ENCODE measurements around the gene WNK1. TPM values are rescaled to one million over a fixed set of nuclear protein-coding genes. Genes with fewer than 3 reads are reported as not detected.
A peak's percentile ranks its signal among the peaks of the same experiment; 100 is the strongest.

Gene WNK1
- polyA plus RNA-seq, 2 of the 4 experiments (the other 2 are of a cell fraction), result 88.4 to 98.0 TPM

- TF ChIP-seq FOSL2 (IDR thresholded peaks at IDR 0.05) (no peak), FOSL2 (CRISPR knock-in tag; IDR thresholded peaks at IDR 0.05) (no peak), ZSCAN20 (CRISPR knock-in tag; IDR thresholded peaks at IDR 0.05) (no peak), EP300 (IDR thresholded peaks at IDR 0.05) (no peak), BCL3 (IDR thresholded peaks at IDR 0.05) (no peak)
- TF ChIP-seq, protein P1, sequence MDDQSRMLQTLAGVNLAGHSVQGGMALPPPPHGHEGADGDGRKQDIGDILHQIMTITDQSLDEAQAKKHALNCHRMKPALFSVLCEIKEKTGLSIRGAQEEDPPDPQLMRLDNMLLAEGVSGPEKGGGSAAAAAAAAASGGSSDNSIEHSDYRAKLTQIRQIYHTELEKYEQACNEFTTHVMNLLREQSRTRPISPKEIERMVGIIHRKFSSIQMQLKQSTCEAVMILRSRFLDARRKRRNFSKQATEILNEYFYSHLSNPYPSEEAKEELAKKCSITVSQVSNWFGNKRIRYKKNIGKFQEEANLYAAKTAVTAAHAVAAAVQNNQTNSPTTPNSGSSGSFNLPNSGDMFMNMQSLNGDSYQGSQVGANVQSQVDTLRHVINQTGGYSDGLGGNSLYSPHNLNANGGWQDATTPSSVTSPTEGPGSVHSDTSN (IDR thresholded peaks at IDR 0.05), result no peak
Measured at GRCh38 chr12:768434-768833, 16.1 kb downstream of the WNK1 start (continued).

DNA sequence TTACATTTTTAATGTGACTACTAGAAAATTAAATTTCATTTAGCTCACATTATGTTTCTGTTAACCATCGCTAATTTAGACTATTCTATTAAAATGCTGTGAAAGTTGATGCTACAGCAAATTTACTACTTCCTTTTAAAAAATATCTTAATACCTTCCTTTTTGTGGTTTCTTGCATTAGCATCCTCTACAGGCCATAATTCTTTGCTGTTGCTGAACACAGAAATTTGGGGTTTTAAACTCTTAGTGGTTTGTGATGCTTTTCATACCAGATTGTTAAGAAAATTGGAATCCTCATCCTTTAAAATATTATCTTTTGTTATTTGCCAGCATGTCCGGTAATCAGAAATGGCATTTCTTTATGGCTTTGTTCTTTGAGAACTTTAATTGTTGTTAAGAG is 18.1 kb downstream of the WNK1 start:
- ATAC-seq (no peak), FAIRE-seq (no peak), DNase-seq (ENCODE audit: low read depth in 1 of 2, low spot score in 1 of 2) (no peak)
- H3K4me2 ChIP-seq, result no peak overlapping the region
- no peaks in the 10 kb centered on the region for H3K9me3 ChIP-seq
- WGBS (ENCODE audit: missing lambda C conversion rate), result 85% methylated on average over 2 of the region's 2 CpGs
- ChIA-PET CTCF (interaction anchor here (1.5 kb wide), 1 partner anchor 20 kb away, joined by 5 read pairs; no protein-coding TSS in a partner anchor), POLR2A (no interaction called here)
- H3K4me1 ChIP-seq, result peaks cover 30% of the 10 kb centered on the region
- H3K27ac ChIP-seq, result no peak overlapping the region
- no peak overlapping the region for H3K4me3 ChIP-seq
- TF ChIP-seq CBX2 (IDR thresholded peaks at IDR 0.05; ENCODE audit: borderline replicate concordance, low read depth) (no peak), HOXB5 (CRISPR knock-in tag; IDR thresholded peaks at IDR 0.05) (no peak), EP300 (IDR thresholded peaks at IDR 0.05) (no peak), HOXA7 (CRISPR knock-in tag; IDR thresholded peaks at IDR 0.05) (no peak), FOXS1 (CRISPR knock-in tag; IDR thresholded peaks at IDR 0.05) (no peak), RAD21 (conservative IDR thresholded peaks at IDR 0.05 in 1 of 2, IDR thresholded peaks at IDR 0.05 in 1 of 2) (no peak)
- TF ChIP-seq, protein P2, sequence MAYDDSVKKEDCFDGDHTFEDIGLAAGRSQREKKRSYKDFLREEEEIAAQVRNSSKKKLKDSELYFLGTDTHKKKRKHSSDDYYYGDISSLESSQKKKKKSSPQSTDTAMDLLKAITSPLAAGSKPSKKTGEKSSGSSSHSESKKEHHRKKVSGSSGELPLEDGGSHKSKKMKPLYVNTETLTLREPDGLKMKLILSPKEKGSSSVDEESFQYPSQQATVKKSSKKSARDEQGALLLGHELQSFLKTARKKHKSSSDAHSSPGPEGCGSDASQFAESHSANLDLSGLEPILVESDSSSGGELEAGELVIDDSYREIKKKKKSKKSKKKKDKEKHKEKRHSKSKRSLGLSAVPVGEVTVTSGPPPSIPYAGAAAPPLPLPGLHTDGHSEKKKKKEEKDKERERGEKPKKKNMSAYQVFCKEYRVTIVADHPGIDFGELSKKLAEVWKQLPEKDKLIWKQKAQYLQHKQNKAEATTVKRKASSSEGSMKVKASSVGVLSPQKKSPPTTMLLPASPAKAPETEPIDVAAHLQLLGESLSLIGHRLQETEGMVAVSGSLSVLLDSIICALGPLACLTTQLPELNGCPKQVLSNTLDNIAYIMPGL (CRISPR knock-in tag; IDR thresholded peaks at IDR 0.05; ENCODE audit: borderline replicate concordance), result no peak

DNA sequence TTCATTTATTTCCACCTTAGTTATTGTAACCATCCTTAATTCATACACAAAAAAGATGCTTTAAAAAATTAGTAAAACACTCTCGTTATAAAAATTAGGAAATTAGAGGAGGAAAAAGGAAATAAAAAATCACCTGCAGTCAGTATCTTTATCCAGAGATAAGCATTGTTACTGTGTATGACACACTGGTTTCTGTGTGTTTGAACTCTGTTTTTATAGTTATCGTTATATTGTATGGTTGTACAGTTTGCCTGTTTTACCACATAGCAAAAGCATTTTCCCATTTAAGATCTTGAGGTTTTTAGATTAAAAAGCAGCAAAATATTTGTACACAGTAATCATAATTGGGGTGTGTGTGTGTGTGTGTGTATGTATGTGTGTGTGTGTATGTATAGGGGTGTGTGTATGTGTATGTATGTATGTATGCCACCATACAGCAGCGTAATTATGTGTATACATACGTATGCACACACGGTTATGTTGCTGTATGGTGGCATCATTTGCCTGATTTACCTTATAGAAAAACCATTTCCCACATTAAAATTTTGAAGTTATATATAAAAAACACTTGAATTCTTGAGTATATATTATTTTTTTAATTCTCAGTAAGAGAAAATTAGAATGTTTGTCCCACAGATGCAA is 19.8 kb downstream of the WNK1 start:
- ATAC-seq, result no peak
- no peaks in the 10 kb centered on the region for H3K9me3 ChIP-seq
- WGBS (ENCODE audit: missing lambda C conversion rate), result 86% methylated on average over 5 of the region's 5 CpGs
- FAIRE-seq, result no peak
- POLR2A ChIA-PET, result no interaction called here
- CTCF ChIA-PET, result interaction anchor here (1.2 kb wide), 1 partner anchor 142 kb away, joined by 3 read pairs; no protein-coding TSS in a partner anchor
- DNase-seq (ENCODE audit: low read depth in 1 of 2, low spot score in 1 of 2), result no peak
- H3K4me3 ChIP-seq, result no peak overlapping the region
- TF ChIP-seq EP300 (IDR thresholded peaks at IDR 0.05) (no peak), BCL3 (IDR thresholded peaks at IDR 0.05) (no peak)
- H3K27ac ChIP-seq, result no peak overlapping the region
- H3K4me2 ChIP-seq, result no peak overlapping the region
- H3K4me1 ChIP-seq, result peaks cover 43% of the 10 kb centered on the region

DNA sequence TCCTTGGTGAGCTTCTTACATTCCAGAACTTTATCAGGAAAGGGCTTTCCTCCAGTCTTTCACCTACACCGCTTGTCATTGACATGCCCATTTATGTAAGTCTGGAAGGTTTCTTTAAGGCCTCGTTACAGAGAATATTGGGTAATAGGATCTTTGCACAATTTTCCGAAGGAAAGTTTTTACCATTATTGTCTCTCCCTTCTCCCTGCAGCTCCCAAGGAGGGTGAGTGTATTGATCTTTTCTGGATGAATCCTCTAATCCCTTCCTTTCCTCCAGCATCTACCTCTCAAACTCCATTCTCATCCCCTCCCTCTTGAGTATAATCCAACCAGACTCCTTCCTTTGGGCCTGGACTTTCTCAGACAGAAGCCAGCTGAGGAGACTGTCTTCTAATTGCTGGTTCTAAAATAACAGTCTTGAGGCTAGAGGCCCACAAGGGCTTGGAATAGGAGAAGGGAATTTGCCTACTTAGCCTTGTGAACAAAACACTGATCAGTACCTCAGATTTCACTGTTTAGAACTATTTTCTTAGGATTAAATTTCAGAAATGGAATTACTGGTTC is 21.8 kb downstream of the WNK1 start:
- CTCF ChIA-PET, result interaction anchor here (0.5 to 1.7 kb wide), 2 partner anchors 9 to 23 kb away, joined by 3 to 4 read pairs; no protein-coding TSS in a partner anchor
- Histone ChIP-seq H3K9me3 (no peaks in the 10 kb centered on the region), H3K4me1 (peaks cover 62% of the 10 kb centered on the region), H3K4me3 (no peak overlapping the region), H3K27ac (peak overlapping the region in 1 of 2 experiments; percentile 40; a peak in 1 of 6 replicates), H3K4me2 (peak overlapping the region; percentile 20; the same call in 2 of the 3 replicates)
- POLR2A ChIA-PET, result no interaction called here
- WGBS (ENCODE audit: missing lambda C conversion rate), result 73% methylated on average over 3 of the region's 3 CpGs
- FAIRE-seq, result no peak
- ATAC-seq, result peak in 1 of 2 experiments; percentile 28; a peak in 2 of 6 replicates
- DNase-seq (ENCODE audit: low read depth in 1 of 2, low spot score in 1 of 2), result no peak
- TF ChIP-seq, protein P3, sequence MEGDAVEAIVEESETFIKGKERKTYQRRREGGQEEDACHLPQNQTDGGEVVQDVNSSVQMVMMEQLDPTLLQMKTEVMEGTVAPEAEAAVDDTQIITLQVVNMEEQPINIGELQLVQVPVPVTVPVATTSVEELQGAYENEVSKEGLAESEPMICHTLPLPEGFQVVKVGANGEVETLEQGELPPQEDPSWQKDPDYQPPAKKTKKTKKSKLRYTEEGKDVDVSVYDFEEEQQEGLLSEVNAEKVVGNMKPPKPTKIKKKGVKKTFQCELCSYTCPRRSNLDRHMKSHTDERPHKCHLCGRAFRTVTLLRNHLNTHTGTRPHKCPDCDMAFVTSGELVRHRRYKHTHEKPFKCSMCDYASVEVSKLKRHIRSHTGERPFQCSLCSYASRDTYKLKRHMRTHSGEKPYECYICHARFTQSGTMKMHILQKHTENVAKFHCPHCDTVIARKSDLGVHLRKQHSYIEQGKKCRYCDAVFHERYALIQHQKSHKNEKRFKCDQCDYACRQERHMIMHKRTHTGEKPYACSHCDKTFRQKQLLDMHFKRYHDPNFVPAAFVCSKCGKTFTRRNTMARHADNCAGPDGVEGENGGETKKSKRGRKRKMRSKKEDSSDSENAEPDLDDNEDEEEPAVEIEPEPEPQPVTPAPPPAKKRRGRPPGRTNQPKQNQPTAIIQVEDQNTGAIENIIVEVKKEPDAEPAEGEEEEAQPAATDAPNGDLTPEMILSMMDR (IDR thresholded peaks at IDR 0.05), result no peak
- no peak for TF ChIP-seq EP300 (IDR thresholded peaks at IDR 0.05)
- TF ChIP-seq MYC (IDR thresholded peaks at IDR 0.05; ENCODE audit: borderline replicate concordance, low read length), result no peak
- TF ChIP-seq FOXS1 (CRISPR knock-in tag; IDR thresholded peaks at IDR 0.05), result no peak
- no peak for TF ChIP-seq EHF (CRISPR knock-in tag; IDR thresholded peaks at IDR 0.05)
- TF ChIP-seq, protein P2 (CRISPR knock-in tag; IDR thresholded peaks at IDR 0.05; ENCODE audit: borderline replicate concordance), result no peak
- no peak for TF ChIP-seq CBX8 (IDR thresholded peaks at IDR 0.05)
- TF ChIP-seq FOSB (CRISPR knock-in tag; IDR thresholded peaks at IDR 0.05), result no peak
- TF ChIP-seq SREBF2 (IDR thresholded peaks at IDR 0.05), result no peak
- no peak for TF ChIP-seq CBX2 (IDR thresholded peaks at IDR 0.05; ENCODE audit: borderline replicate concordance, low read depth)
- no peak for TF ChIP-seq KDM5A (IDR thresholded peaks at IDR 0.05)
- TF ChIP-seq RCOR1 (IDR thresholded peaks at IDR 0.05; ENCODE audit: low read depth, low read length), result no peak

All from A549 (cell line).